Iris pigment epithelial cell (primary cell): Measurements from ENCODE around the gene CAPN10.

ENCODE experiments used
- DNase-seq: peaks from one replicate; pipeline ENCODE4 v3.0.0-alpha.2; 2011; ENCODE audit warnings: low read depth

The CAPN10 gene

DNA sequence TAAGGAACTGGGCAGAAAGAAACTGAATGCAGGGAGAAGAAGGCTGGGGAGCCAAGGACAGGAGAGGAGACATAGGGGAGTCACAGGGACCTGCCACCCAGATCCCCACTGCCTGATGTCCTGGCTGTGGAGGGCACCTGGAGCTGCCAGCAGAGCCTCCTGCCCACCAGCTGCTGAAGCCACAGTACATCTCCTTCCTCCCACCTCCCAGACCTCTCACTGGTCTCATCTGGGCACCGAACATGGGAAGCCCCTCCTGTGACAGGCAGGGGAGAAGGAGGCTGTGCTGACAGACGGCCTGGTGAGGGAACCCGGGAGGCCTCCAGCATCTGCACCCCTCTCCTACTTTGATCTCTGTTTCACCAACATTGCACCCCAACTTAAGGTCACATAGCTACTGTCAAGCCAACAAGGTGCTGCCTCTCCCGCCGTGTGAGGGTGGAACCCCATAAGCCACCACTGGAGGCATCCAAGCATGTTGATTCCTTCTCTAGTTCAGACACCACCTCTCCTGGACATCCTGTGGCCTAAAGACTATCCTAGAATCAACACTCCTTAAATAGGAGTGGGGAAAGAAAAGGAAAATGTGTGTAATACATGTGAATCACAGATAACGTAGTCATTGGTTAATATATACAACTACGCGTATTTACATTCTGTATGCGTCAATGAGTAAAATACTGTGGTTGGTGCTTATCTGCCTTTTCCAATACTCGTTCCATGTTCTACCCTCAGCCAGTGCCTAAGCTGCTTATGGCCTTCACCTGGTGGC, 21.8 kb upstream of the CAPN10 start:
- peak; percentile 80 for DNase-seq

- DNase-seq = peak; percentile 95
These were observed 21.0 kb upstream of the CAPN10 start for GRCh38 chr2:240565333-240566202.

DNA sequence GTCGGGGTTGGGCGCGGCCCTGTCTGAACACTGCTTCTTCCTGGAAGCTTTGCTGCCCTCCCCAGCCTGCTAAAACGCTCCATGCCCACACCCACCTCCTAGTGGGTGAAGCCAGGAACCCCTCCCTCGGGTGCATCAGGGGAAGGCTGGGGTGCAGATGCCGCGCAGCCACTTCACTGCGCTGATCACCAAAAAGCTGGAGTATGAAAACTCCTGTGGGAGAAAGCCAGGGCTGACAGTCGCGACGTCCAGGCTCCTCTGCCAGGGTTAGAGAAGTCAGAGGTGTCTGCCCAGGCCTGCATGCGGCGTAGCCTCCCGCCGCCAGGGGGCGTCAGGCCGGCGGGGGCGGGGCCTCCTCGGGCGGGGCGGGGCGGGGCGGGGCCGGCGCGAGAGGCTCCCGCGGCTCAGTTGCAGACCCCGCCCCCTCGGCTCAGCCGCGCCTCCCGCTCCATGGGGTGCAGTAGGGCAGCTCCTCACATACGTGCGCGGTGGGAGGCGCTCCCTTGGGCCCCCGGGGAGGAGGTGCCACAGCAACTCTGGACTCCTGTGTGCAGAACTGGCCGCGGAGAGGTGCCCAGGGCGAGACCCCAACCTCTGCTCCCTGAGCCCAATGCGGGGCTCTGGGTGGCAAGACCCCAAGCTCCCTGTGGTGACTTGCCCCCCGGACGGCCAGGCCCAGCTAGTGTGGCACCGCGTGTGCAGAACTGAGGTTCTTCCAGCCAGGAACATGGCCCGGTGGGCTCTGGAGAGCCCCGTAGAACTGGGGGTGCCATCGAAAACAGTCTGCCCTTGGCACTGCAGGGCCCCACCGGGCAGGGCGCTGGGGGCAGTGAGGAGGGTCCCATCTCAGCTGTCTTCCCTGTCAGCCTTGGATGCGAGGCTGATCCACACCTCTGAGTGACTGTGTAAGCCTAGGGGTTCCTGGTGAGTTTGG, 20.1 kb upstream of the CAPN10 start:
- peak; percentile 89 for DNase-seq

DNA sequence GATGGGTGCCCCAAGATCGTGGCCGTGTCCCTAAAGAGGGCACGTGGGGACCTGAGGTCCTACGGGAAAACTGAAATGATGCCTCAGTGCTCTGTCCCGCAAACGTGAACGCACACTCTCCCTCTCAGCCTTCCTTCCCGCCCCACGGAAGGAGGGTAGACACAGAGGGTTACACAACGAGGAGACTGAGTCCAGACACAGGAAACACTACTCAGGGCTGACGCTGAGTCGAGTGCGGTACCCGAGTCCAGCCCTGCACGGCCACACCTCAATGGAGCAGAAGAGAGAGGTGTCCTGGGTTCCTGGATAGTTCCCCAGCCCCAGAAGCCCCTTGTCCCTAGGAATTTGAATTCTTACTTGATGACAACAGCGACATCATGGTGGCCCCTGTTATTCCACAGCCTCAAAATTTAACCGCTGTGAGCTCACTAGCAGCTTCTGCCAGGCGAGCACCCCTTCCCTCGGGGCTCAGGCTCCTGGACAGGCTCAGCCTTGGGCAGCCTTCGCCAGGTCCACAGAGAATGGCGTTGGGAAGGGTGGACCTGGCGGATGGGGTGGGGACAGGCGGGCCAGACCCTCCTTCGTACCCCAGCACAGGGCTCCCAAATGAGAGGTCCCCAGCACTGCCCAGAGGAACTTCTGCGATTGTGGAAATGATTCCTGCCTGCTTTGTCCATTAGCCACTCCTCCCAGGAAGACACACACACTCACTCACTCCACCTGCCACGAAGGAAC, 19.2 kb upstream of the CAPN10 start:
- DNase-seq = peak; percentile 61

- peak; percentile 29 for DNase-seq
These were observed 18.5 kb upstream of the CAPN10 start, which contains the start of gene RNPEPL1 for GRCh38 chr2:240567872-240568677. RNPEPL1 (plus strand) TSS chr2:240568484; CDS start chr2:240568587, 103 bp downstream.

GRCh38 chr2:240568678-240569522, 17.6 kb upstream of the CAPN10 start:
- peak; percentile 77 for DNase-seq

GRCh38 chr2:240569523-240569997, 17.0 kb upstream of the CAPN10 start:
- no peak for DNase-seq

- no peak for DNase-seq
These were observed 16.5 kb upstream of the CAPN10 start for GRCh38 chr2:240569998-240570530.

DNA sequence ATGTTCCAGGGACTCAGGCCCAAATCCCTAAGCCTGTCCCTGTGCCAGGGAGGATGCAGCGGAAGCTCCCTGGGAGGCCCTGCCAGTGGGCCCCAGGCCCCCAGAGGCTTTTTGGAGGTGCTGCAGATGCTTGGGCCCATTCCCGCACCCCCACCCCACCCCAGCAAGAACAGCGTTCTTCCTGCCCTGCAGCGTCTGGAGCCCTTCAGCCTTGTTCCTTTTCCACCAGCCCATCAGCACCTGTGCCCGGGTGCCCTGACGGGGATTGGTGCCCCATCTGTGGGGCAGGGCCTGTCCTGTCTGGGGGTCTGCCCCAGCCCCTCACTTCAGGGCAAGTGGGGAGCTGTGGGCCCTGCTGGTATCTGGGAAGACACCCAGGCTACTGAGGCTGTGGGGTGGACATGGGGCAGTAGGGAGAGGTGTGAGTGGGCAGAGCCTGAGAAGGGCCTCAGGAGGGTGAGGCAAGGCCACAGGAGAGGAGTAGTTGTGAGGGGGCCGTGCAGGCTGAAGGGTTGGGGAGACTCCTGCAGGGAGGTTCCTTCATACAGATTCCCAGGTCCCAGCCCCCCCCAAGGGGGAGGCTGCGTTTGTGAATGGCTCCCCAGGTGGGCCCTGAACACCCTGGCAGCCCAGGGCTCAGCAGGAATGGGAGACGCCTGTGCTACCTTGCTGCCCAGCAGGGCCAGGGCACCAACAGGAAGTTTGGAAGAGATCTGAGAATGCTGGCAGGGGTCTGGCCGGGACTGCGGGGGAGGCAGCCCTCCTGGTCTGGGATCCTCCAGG, 15.8 kb upstream of the CAPN10 start:
- DNase-seq = no peak

DNA sequence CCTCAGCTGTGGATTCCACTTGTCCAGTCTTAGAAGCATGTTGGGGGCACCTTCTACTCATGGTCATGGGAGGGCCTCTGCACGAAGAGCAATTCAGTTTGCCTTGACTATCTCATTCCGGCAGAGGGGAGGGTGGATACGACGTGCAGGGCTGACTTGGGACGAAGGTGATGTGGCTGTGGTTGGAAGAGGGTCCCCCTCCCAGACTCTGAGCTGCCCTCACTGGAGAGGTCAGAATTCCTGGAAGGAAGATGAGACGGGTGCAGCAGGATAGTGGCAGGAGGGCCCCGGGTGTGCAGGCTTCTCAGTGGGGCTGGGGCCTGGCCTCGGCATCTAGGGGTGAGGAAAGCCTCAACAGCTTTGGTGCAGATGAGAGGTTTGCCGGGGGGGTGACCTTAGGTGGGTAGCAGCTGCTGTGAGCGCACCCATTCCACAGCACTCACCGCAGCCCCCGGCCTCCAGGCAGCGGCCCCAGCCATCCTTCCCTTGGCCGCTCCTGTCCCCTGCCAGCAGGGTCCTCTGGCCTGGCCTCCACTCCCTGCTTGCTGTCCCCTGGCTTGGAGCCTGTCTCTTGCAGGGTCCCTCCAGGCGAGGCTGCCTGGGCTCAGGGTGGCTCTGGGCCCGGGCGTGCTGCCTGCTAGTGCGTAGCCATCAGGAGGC, 15.1 kb upstream of the CAPN10 start:
- DNase-seq = no peak

- DNase-seq = no peak
These were observed 14.1 kb upstream of the CAPN10 start for GRCh38 chr2:240572141-240573031.

- DNase-seq = no peak
These were observed 13.4 kb upstream of the CAPN10 start for GRCh38 chr2:240573071-240573515.

- no peak for DNase-seq
These were observed 12.8 kb upstream of the CAPN10 start for GRCh38 chr2:240573516-240574385.

GRCh38 chr2:240574386-240575100, 12.0 kb upstream of the CAPN10 start:
- no peak for DNase-seq
